Skeletal muscle tissue (tissue), 4 donors: ENCODE results near the gene NACC2. TPM values are rescaled to one million over a fixed set of nuclear protein-coding genes. Genes with fewer than 3 reads are reported as not detected.

Source experiments
- H3K27ac ChIP-seq: one replicate; pipeline ENCODE4 v1.7.0; 2013; ENCODE audit warnings: mild to moderate bottlenecking, low read depth, low read length, inconsistent platforms
- H3K27me3 ChIP-seq, 3 donors: one replicate each; pipeline ENCODE4 v1.7.0; 2013; ENCODE audit warnings: low read length in 3 of 3; ENCODE audit not compliant: control insufficient read depth in 3 of 3, insufficient read depth in 3 of 3
- H3K36me3 ChIP-seq, 3 donors: one replicate each; pipeline ENCODE4 v1.7.0; 2013; ENCODE audit warnings: low read length in 3 of 3; ENCODE audit not compliant: control insufficient read depth in 3 of 3, insufficient read depth in 3 of 3
- H3K4me1 ChIP-seq, 3 donors: one replicate each; pipeline ENCODE4 v1.7.0; 2013; ENCODE audit warnings: low read length in 3 of 3, mild to moderate bottlenecking in 3 of 3; ENCODE audit not compliant: control insufficient read depth in 3 of 3, insufficient read depth in 3 of 3
- H3K4me3 ChIP-seq, 3 donors: one replicate each; pipeline ENCODE4 v1.7.0; 2013; ENCODE audit warnings: low read length in 3 of 3
- H3K9ac ChIP-seq, 3 donors: one replicate each; pipeline ENCODE4 v1.7.0; 2013; ENCODE audit warnings: low read length in 3 of 3, mild to moderate bottlenecking in 3 of 3, moderate library complexity in 2 of 3, low read depth in 1 of 3
- H3K9me3 ChIP-seq, 3 donors: one replicate each; pipeline ENCODE4 v1.7.0; 2013; ENCODE audit warnings: low read length in 3 of 3; ENCODE audit not compliant: control insufficient read depth in 3 of 3
- total RNA-seq: library from RNA; depleted of rRNA; stranded (reverse); fragments of >200 nt; gene quantifications from one replicate; pipeline ENCODE4 v1.2.3, GENCODE V29; 2014
- donor health status: Osteomylitis.

Gene NACC2
- total RNA-seq, 1 donor from 2014 or later, result 7.3 TPM

GRCh38 chr9:136093346-136093986 lies 1.6 kb downstream of the NACC2 start:
- H3K27ac ChIP-seq, result peak overlapping the region; percentile 96
- H3K9ac ChIP-seq, result peak overlapping the region; percentile 88 to 94 (median 94)
- H3K4me3 ChIP-seq, result peak overlapping the region; percentile 72 to 76 (median 73)
- no peaks in the 10 kb centered on the region for H3K9me3 ChIP-seq
- peaks cover 0 to 9% (median 0%) of the 10 kb centered on the region in 3 donors for H3K36me3 ChIP-seq
- H3K27me3 ChIP-seq, result peaks cover 0 to 2% (median 0%) of the 10 kb centered on the region in 3 donors
- peaks cover 60 to 63% (median 63%) of the 10 kb centered on the region in 3 donors for H3K4me1 ChIP-seq

DNA sequence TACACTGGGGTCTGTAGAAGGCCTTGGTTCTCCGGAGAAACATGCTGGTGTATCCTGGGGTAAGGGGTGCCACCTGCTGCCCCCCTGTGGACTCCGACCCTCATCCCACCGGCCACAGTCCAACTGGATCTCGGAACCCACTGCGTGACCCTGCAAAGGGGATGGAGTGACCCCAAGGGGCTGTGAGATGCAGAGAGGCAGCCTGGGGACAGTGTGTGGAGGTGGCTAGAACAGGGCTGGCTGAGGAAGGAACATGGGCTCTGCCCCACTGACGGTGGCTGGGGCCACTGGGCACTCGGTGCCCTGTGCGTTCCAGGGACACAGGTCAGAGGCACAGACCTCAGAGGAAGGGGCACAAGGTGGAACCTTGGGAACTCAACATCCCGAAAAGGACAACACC lies 2.3 kb downstream of the NACC2 start:
- H3K27me3 ChIP-seq, result no peaks in the 10 kb centered on the region
- H3K9me3 ChIP-seq, result no peaks in the 10 kb centered on the region
- H3K4me3 ChIP-seq, result peak overlapping the region; percentile 72 to 76 (median 73)
- peak overlapping the region; percentile 96 for H3K27ac ChIP-seq
- peak overlapping the region; percentile 81 to 94 (median 94) for H3K9ac ChIP-seq
- peaks cover 67 to 70% (median 69%) of the 10 kb centered on the region in 3 donors for H3K4me1 ChIP-seq
- peaks cover 0 to 9% (median 0%) of the 10 kb centered on the region in 3 donors for H3K36me3 ChIP-seq

GRCh38 chr9:136092353-136092650 lies 2.8 kb downstream of the NACC2 start:
- no peaks in the 10 kb centered on the region for H3K27me3 ChIP-seq
- peak overlapping the region; percentile 81 to 94 (median 94) for H3K9ac ChIP-seq
- peaks cover 67 to 75% (median 74%) of the 10 kb centered on the region in 3 donors for H3K4me1 ChIP-seq
- peak overlapping the region in 2 of 3 donors; percentile 73 to 76 for H3K4me3 ChIP-seq
- H3K9me3 ChIP-seq, result no peaks in the 10 kb centered on the region
- H3K27ac ChIP-seq, result peak overlapping the region; percentile 96
- peaks cover 0 to 9% (median 0%) of the 10 kb centered on the region in 3 donors for H3K36me3 ChIP-seq

GRCh38 chr9:136091582-136092352 lies 3.3 kb downstream of the NACC2 start:
- peak overlapping the region; percentile 81 to 94 (median 94) for H3K9ac ChIP-seq
- H3K27ac ChIP-seq, result peak overlapping the region; percentile 96
- peaks cover 72 to 80% (median 79%) of the 10 kb centered on the region in 3 donors for H3K4me1 ChIP-seq
- H3K9me3 ChIP-seq, result no peaks in the 10 kb centered on the region
- peak overlapping the region; percentile 24 to 73 (median 56) for H3K4me3 ChIP-seq
- no peaks in the 10 kb centered on the region for H3K27me3 ChIP-seq
- H3K36me3 ChIP-seq, result peaks cover 0 to 9% (median 0%) of the 10 kb centered on the region in 3 donors

- H3K4me3 ChIP-seq, result peak overlapping the region; percentile 16 to 56 (median 24)
Observed at GRCh38 chr9:136090768-136091581, 4.1 kb downstream of the NACC2 start.

DNA sequence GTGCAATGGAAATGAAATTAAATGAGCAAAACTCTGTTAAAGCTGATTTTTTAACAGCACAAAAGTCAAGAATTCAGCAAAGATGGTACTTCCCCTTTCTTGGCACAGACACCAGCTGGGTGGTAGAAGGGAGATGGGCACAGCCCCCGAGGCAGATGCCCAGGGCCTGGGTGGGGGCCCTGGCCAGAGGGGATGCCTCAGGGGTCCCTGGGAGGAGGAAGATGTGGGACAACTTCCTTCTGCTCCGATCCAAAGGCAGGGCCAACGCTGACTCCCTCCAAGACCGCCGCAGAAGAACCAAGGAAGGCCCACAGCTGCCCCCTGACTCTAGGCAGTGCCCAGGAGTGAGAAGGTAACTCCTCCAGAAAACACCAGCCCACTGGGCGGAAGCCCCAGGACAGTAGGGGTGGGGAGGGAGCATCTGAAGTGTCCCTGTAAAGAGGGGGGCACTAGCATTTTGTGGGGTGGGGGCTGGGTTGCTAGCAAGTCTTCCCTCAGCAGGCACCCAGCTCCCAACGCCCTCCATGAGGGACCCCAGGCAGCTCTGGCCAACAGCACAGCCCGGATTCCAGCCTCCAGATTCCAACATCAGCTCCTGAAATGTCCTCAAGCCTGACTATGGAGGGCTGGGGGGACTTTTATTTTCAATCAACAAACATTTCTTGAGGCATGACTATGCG lies 4.9 kb downstream of the NACC2 start:
- H3K4me3 ChIP-seq, result no peak overlapping the region

More at GRCh38 chr9:136090768-136091581, 4.1 kb downstream of the NACC2 start:
- peaks cover 0 to 9% (median 0%) of the 10 kb centered on the region in 3 donors for H3K36me3 ChIP-seq
- H3K9me3 ChIP-seq, result no peaks in the 10 kb centered on the region
- H3K27ac ChIP-seq, result peak overlapping the region; percentile 96
- peak overlapping the region; percentile 81 to 94 (median 94) for H3K9ac ChIP-seq
- no peaks in the 10 kb centered on the region for H3K27me3 ChIP-seq
- peaks cover 75 to 83% (median 81%) of the 10 kb centered on the region in 3 donors for H3K4me1 ChIP-seq

GRCh38 chr9:136089697-136090045 lies 5.4 kb downstream of the NACC2 start:
- H3K27ac ChIP-seq, result peak overlapping the region; percentile 96

More for the DNA sequence above, 4.9 kb downstream of the NACC2 start:
- Histone ChIP-seq H3K4me1 (peaks cover 77 to 87% (median 85%) of the 10 kb centered on the region in 3 donors), H3K27ac (peak overlapping the region; percentile 96), H3K9ac (peak overlapping the region; percentile 7 to 94 (median 94)), H3K27me3 (no peaks in the 10 kb centered on the region), H3K36me3 (peaks cover 0 to 9% (median 0%) of the 10 kb centered on the region in 3 donors), H3K9me3 (no peaks in the 10 kb centered on the region)

DNA sequence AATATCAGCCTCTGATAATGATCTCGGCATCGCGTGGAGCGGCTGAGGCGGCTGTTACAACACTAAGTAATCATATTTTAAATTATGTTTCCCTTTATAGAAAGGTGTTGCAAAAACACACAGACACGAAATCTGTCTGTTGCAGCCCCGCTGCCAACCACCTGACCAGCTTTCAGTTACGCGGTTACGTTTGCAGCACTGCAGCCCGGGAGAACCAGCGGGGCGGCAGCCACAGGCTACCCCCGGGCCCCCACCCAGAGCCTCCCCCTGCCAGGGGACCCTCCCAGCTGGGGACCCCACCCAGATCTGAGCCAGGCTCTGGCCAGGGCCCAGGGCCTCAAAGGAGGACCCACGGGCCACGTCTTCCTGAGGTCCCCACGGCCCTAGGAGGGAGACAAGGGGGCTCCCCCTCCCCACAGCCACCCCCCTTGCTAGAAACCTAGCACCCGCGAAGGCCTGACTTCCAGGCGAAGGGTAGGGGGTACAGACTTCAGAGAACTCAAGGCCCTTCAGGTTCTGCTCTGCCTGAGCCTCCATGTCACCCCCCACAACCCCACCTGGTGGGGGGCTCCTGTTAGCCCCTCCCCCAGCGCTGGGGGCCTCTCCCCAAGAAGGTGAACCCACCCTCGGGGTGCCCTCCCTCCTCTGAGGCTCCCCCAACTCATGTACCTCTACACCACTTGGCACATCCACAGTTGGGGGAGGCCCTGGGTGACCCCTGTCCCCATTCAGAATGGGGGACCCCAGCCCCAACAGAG lies 6.0 kb downstream of the NACC2 start:
- no peaks in the 10 kb centered on the region for H3K9me3 ChIP-seq
- H3K36me3 ChIP-seq, result peaks cover 0 to 9% (median 2%) of the 10 kb centered on the region in 3 donors
- no peaks in the 10 kb centered on the region for H3K27me3 ChIP-seq
- H3K9ac ChIP-seq, result peak overlapping the region; percentile 36 to 77 (median 63)
- peak overlapping the region; percentile 9 to 56 (median 23) for H3K4me3 ChIP-seq
- H3K4me1 ChIP-seq, result peaks cover 76 to 92% (median 91%) of the 10 kb centered on the region in 3 donors
- peak overlapping the region; percentile 72 for H3K27ac ChIP-seq

More at GRCh38 chr9:136089697-136090045, 5.4 kb downstream of the NACC2 start:
- Histone ChIP-seq H3K9me3 (no peaks in the 10 kb centered on the region), H3K36me3 (peaks cover 0 to 9% (median 1%) of the 10 kb centered on the region in 3 donors), H3K9ac (peak overlapping the region; percentile 7 to 94 (median 63)), H3K4me3 (no peak overlapping the region), H3K4me1 (peaks cover 77 to 89% (median 86%) of the 10 kb centered on the region in 3 donors), H3K27me3 (no peaks in the 10 kb centered on the region)
